ENCODE measurements around the gene LY6G6F. TPM values are rescaled to one million over a fixed set of nuclear protein-coding genes. Genes with fewer than 3 reads are reported as not detected.
A peak's percentile ranks its signal among the peaks of the same experiment; 100 is the strongest.

LY6G6F gene
- polyA plus RNA-seq, 1 experiment: not detected

DNA sequence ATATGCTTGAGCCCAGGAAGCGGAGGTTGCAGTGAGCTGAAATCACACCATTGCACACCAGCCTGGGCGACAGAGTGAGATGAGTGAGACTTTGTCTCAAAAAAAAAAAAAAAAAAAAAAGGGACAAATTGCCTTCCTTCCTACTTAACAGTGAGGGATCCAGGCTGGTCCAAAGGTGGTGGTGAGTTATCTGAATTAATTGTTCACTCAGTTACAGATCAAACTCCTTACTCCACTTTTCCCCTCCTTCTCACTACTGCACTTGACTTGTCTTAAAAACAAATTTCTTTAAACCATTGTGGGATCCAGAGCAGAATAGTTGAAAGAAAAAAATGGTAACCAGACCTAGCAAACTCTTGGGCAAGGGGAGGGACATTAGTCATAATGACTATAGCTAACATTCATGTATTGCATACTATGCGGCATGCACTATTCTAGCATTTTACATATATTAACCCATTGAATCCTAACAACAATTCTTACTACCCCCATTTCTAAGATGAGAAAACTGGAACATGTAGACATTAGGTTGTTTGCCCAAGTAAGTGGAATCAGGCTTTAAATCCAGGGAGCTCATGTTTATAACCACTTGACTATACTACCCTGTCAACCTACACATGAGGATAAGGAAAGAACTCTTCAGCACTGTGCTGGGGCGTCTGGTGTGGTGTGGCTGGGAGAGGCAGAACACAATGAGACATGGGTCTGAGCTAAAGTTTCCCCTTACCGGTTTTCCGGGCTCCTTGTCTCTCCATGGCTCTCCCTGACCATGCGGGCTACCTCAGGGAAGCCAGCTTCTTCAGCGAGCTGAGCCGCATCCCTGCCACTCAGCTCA is 43.3 kb upstream of the LY6G6F start:
- H3K9me3 ChIP-seq (ENCODE audit: control insufficient read depth, insufficient read depth, low read length): no peaks in the 10 kb centered on the region; the same call in 1 of the 2 replicates
- TF ChIP-seq, protein P1, sequence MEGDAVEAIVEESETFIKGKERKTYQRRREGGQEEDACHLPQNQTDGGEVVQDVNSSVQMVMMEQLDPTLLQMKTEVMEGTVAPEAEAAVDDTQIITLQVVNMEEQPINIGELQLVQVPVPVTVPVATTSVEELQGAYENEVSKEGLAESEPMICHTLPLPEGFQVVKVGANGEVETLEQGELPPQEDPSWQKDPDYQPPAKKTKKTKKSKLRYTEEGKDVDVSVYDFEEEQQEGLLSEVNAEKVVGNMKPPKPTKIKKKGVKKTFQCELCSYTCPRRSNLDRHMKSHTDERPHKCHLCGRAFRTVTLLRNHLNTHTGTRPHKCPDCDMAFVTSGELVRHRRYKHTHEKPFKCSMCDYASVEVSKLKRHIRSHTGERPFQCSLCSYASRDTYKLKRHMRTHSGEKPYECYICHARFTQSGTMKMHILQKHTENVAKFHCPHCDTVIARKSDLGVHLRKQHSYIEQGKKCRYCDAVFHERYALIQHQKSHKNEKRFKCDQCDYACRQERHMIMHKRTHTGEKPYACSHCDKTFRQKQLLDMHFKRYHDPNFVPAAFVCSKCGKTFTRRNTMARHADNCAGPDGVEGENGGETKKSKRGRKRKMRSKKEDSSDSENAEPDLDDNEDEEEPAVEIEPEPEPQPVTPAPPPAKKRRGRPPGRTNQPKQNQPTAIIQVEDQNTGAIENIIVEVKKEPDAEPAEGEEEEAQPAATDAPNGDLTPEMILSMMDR (IDR thresholded peaks at IDR 0.05; ENCODE audit: low read depth, low read length): no peak
- no peak for DNase-seq (ENCODE audit: low read depth, low spot score)
- ChIA-PET CTCF (interaction anchor here (0.6 to 2.1 kb wide), 5 partner anchors 11 to 200 kb away, joined by 3 to 7 read pairs (median 4); partner anchors contain the start of genes ATP6V1G2, BAG6 and LSM2), POLR2A (interaction anchor here (1.1 to 1.9 kb wide), 2 partner anchors 11 to 172 kb away, joined by 4 to 10 read pairs; partner anchors contain the start of gene BAG6)
- peak overlapping the region; percentile 98 for H3K4me3 ChIP-seq (ENCODE audit: low read depth, low read length)
- no peaks in the 10 kb centered on the region for H3K27me3 ChIP-seq (ENCODE audit: control insufficient read depth, insufficient read depth, low read length)
- H3K27ac ChIP-seq (ENCODE audit: low read depth, low read length): peak overlapping the region; percentile 90

DNA sequence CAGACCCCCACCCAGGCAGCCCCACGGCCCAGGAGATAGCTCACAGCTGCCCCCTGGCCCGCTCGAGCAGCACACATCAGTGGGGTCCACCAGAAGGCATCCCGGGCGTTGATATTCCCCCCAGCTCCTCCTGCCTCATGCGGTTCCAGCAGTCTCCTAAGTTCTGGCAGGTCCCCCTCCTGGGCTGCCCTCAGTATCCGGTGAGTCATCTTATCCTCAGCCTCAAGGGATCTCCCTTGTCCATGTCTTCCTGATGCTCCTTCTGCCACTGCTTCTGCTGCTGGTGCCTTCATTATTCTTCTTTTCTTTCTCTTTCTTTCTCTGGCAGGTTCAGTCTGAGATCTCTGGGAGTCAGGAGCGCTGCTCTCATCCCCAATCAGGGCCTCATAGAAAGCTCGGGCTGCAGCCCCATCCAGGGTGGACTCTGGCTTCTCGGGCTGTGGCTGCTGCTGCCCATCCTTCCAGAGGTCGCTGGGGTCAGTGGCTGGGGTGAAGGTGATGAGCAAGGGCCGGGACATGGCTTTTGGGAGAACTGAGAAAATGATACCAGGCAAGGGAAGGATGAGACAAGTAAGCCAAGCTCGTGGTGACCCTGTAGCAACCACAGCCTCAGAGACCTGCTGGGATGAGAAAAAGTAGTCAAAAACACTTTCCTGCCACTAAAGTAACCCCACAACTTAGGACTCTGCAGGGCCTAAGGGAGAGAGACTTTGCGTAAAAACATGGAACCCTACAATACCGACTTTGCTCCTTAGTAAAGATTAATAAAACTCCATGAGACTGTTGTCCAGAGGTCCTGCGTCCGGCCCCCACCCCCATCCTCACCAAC is 42.5 kb upstream of the LY6G6F start:
- no peaks in the 10 kb centered on the region for H3K27me3 ChIP-seq (ENCODE audit: control insufficient read depth, insufficient read depth, low read length)
- ChIA-PET POLR2A (interaction anchor here (0.6 to 1.9 kb wide), 11 partner anchors 10 to 199 kb away, joined by 3 to 11 read pairs (median 4); partner anchors contain the start of genes ABHD16A, BAG6, HSPA1B and NEU1), CTCF (interaction anchor here (0.6 to 2.1 kb wide), 8 partner anchors 11 to 289 kb away, joined by 3 to 7 read pairs (median 4); partner anchors contain the start of genes ATP6V1G2, BAG6 and LSM2)
- H3K4me3 ChIP-seq (ENCODE audit: low read depth, low read length): peak overlapping the region; percentile 98
- no peaks in the 10 kb centered on the region; the same call in 1 of the 2 replicates for H3K9me3 ChIP-seq (ENCODE audit: control insufficient read depth, insufficient read depth, low read length)
- TF ChIP-seq, protein P1 (IDR thresholded peaks at IDR 0.05; ENCODE audit: low read depth, low read length): no peak
- DNase-seq (ENCODE audit: low read depth, low spot score): no peak
- peak overlapping the region; percentile 90 for H3K27ac ChIP-seq (ENCODE audit: low read depth, low read length)

DNA sequence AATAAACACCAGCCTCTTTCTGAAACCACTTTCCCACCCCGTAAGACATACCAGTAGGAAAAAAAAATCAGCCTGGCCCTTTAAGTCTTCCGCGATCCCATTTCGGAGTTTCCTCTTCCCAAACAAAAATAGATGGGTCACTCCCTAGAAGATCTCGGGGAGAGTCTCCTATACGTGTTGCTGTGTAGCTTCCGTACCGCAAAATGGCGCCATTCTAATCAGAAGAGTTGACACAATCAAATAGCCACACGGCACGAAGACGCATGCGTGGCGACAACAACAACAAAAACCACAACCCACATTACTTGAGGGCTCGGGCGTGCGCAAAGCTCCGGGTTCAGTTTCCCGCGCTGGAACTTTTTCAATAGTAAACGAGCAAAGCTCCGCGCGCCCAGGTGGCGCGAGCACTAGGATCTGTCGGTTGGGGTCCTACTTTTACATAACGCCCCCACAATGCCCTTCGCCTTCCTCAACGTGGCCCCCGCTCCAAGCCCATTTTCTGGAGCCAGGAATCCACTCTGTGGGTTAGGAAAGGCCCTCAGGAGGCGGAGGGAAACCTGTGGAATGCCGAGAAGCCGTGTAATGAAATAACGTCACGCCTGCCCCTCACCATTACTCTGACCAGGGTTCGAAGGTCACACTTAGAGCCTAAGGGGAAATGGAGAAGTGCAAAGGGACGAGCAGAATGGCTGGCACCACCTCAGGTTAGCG is 41.7 kb upstream of the LY6G6F start, which contains the start of gene GPANK1:
Gene GPANK1 (minus strand): TSS at position 208 of the 711 bp plus-strand sequence. CDS start 519 bp downstream, outside the sequence.
- H3K4me3 ChIP-seq (ENCODE audit: low read depth, low read length): peak within 1 kb of the TSS; percentile 98
- H3K27ac ChIP-seq (ENCODE audit: low read depth, low read length): peak within 1 kb of the TSS; percentile 90
- H3K9me3 ChIP-seq (ENCODE audit: control insufficient read depth, insufficient read depth, low read length): no peaks in the 10 kb centered on the region; the same call in 1 of the 2 replicates
- ChIA-PET POLR2A (interaction anchor here (0.6 to 1.9 kb wide), 10 partner anchors 9 to 198 kb away, joined by 3 to 11 read pairs (median 4); partner anchors contain the start of genes ABHD16A, BAG6, HSPA1B and NEU1), CTCF (interaction anchor here (0.6 to 2.1 kb wide), 8 partner anchors 11 to 288 kb away, joined by 3 to 7 read pairs (median 4); partner anchors contain the start of genes ATP6V1G2, BAG6 and LSM2)
- TF ChIP-seq, protein P1 (IDR thresholded peaks at IDR 0.05; ENCODE audit: low read depth, low read length): 0 out of 2 replicates have a peak, but pooled peaks have one; percentile 5
- peak; percentile 87 for DNase-seq (ENCODE audit: low read depth, low spot score)
- no peaks in the 10 kb centered on the region for H3K27me3 ChIP-seq (ENCODE audit: control insufficient read depth, insufficient read depth, low read length)

GRCh38 chr6:31665501-31666336 is 40.9 kb upstream of the LY6G6F start, which contains the start of gene CSNK2B:
CSNK2B (plus strand) TSS chr6:31666080; CDS start chr6:31666832, 752 bp downstream.
- CTCF ChIA-PET: interaction anchor here (0.6 to 1.0 kb wide), 3 partner anchors 119 to 165 kb away, joined by 3 to 4 read pairs (median 3); partner anchors contain the start of genes ATP6V1G2 and LSM2
- Histone ChIP-seq H3K4me3 (ENCODE audit: low read depth, low read length) (peak within 1 kb of the TSS; percentile 98), H3K9me3 (ENCODE audit: control insufficient read depth, insufficient read depth, low read length) (no peaks in the 10 kb centered on the region; the same call in 1 of the 2 replicates), H3K27me3 (ENCODE audit: control insufficient read depth, insufficient read depth, low read length) (no peaks in the 10 kb centered on the region), H3K27ac (ENCODE audit: low read depth, low read length) (peak within 1 kb of the TSS; percentile 90)
- POLR2A ChIA-PET: interaction anchor here (0.9 to 1.8 kb wide), 5 partner anchors 13 to 149 kb away, joined by 3 to 11 read pairs (median 4); partner anchors contain the start of genes ABHD16A, BAG6, HSPA1A and HSPA1L
- peak; percentile 91 for DNase-seq (ENCODE audit: low read depth, low spot score)
- TF ChIP-seq, protein P1 (IDR thresholded peaks at IDR 0.05; ENCODE audit: low read depth, low read length): no peak
